ENCODE data around the gene EDDM3A.
A peak's percentile ranks its signal among the peaks of the same experiment; 100 is the strongest.

GRCh38 chr14:20706657-20707355 lies 38.9 kb upstream of the EDDM3A start:
- TF ChIP-seq, protein P1, sequence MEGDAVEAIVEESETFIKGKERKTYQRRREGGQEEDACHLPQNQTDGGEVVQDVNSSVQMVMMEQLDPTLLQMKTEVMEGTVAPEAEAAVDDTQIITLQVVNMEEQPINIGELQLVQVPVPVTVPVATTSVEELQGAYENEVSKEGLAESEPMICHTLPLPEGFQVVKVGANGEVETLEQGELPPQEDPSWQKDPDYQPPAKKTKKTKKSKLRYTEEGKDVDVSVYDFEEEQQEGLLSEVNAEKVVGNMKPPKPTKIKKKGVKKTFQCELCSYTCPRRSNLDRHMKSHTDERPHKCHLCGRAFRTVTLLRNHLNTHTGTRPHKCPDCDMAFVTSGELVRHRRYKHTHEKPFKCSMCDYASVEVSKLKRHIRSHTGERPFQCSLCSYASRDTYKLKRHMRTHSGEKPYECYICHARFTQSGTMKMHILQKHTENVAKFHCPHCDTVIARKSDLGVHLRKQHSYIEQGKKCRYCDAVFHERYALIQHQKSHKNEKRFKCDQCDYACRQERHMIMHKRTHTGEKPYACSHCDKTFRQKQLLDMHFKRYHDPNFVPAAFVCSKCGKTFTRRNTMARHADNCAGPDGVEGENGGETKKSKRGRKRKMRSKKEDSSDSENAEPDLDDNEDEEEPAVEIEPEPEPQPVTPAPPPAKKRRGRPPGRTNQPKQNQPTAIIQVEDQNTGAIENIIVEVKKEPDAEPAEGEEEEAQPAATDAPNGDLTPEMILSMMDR (IDR thresholded peaks at IDR 0.05): no peak
- TF ChIP-seq POLR2A (IDR thresholded peaks at IDR 0.05) (no peak), POLR2AphosphoS5 (IDR thresholded peaks at IDR 0.05) (peak in 1 of 3 donors; percentile 20), EP300 (IDR thresholded peaks at IDR 0.05) (no peak)

Data from stomach (tissue), 4 donors.